22Rv1 (cell line): ENCODE measurements around the gene SCUBE1.

Source experiments
- ZFX ChIP-seq: fragments of 450-650 bp; IDR thresholded peaks from 2 replicates; pipeline ENCODE4 v1.6.1; 2017; ENCODE audit warnings: antibody characterized with exemption, borderline replicate concordance
- TF ChIP-seq, protein P1 (sequence below): fragments of 450-650 bp; IDR thresholded peaks from 2 replicates; pipeline ENCODE4 v1.5.1; 2017; ENCODE audit warnings: mild to moderate bottlenecking

DNA sequence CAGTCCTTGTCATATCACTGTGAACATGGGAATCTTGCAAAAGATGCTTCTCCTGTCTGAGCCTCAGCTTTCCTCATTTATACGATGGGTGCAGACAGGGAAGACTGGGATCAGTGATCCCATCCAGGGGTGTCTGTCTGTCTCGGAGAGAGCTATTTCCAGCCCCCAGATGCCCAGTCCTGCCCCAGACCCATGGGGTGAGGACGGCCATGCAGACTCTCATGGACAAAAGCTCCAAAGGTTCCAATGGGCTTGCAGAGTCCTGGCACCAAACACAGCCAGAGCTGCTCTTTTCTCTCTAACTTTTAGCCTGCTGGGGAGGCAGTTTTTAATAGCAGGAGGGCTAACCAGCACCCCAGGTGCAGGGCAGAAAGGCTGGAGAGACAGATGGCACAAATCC is 5.2 kb downstream of the SCUBE1 start:
- TF ChIP-seq, protein P1, sequence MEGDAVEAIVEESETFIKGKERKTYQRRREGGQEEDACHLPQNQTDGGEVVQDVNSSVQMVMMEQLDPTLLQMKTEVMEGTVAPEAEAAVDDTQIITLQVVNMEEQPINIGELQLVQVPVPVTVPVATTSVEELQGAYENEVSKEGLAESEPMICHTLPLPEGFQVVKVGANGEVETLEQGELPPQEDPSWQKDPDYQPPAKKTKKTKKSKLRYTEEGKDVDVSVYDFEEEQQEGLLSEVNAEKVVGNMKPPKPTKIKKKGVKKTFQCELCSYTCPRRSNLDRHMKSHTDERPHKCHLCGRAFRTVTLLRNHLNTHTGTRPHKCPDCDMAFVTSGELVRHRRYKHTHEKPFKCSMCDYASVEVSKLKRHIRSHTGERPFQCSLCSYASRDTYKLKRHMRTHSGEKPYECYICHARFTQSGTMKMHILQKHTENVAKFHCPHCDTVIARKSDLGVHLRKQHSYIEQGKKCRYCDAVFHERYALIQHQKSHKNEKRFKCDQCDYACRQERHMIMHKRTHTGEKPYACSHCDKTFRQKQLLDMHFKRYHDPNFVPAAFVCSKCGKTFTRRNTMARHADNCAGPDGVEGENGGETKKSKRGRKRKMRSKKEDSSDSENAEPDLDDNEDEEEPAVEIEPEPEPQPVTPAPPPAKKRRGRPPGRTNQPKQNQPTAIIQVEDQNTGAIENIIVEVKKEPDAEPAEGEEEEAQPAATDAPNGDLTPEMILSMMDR = no peak
- no peak for TF ChIP-seq ZFX
